GM23338 (cell line): Measurements from ENCODE around the gene PCNX1. TPM values are rescaled to one million over a fixed set of nuclear protein-coding genes. Genes with fewer than 3 reads are reported as not detected.

Experiments
- ATAC-seq: fragments of 200-7000 bp; cut with Tn5 transposase; 3 replicates; pipeline ENCODE4 v1.9.1; 2020
- DNase-seq: peaks from one replicate; pipeline ENCODE4 v3.0.0-alpha.2; 2015; ENCODE audit warnings: low spot score
- H2AFZ ChIP-seq: fragments of 200-600 bp; sonication (generic); 2 replicates; pipeline ENCODE4 v1.8.0; 2016; ENCODE audit warnings: antibody characterized with exemption, mild to moderate bottlenecking, moderate library complexity
- H3F3A ChIP-seq: fragments of 200-600 bp; sonication (generic); replicated peaks from 2 replicates; pipeline ENCODE4 v1.8.0; 2017; ENCODE audit warnings: antibody characterized with exemption, mixed run types, low read depth
- H3K27ac ChIP-seq: fragments of 200-600 bp; sonication (generic); 2 replicates; pipeline ENCODE4 v1.6.1; 2016; ENCODE audit warnings: low read depth
- H3K27me3 ChIP-seq: fragments of 200-600 bp; sonication (generic); 2 replicates; pipeline ENCODE4 v1.8.0; 2016; ENCODE audit warnings: mild to moderate bottlenecking, mixed run types, moderate library complexity; ENCODE audit not compliant: insufficient read depth
- H3K36me3 ChIP-seq: fragments of 200-600 bp; sonication (generic); 2 replicates; pipeline ENCODE4 v1.8.0; 2016; ENCODE audit warnings: mild to moderate bottlenecking; ENCODE audit not compliant: insufficient read depth
- H3K4me1 ChIP-seq: fragments of 200-600 bp; sonication (generic); 2 replicates; pipeline ENCODE4 v1.8.0; 2016; ENCODE audit warnings: mild to moderate bottlenecking, moderate library complexity; ENCODE audit not compliant: insufficient read depth
- H3K4me2 ChIP-seq: fragments of 200-600 bp; sonication (generic); 2 replicates; pipeline ENCODE4 v1.7.1; 2017; ENCODE audit warnings: mixed run types
- H3K4me3 ChIP-seq: fragments of 200-600 bp; sonication (generic); 2 replicates; pipeline ENCODE4 v1.6.1; 2016; ENCODE audit warnings: mixed run types
- H3K79me2 ChIP-seq: fragments of 200-600 bp; sonication (generic); replicated peaks from 2 replicates; pipeline ENCODE4 v1.8.0; 2017; ENCODE audit warnings: mild to moderate bottlenecking; ENCODE audit not compliant: insufficient read depth
- H3K9me2 ChIP-seq: fragments of 200-600 bp; sonication (generic); 2 replicates; pipeline ENCODE4 v1.8.0; 2017; ENCODE audit not compliant: insufficient read depth
- H4K20me1 ChIP-seq: fragments of 200-600 bp; sonication (generic); replicated peaks from 2 replicates; pipeline ENCODE4 v1.8.0; 2017; ENCODE audit warnings: mild to moderate bottlenecking; ENCODE audit not compliant: insufficient read depth
- H3K27ac Mint-ChIP-seq: 2 replicates; pipeline ENCODE4 v1.8.0; 2020; ENCODE audit warnings: inconsistent platforms, mild to moderate bottlenecking, moderate library complexity, mixed read lengths
- H3K27me3 Mint-ChIP-seq: 3 replicates; pipeline ENCODE4 v1.8.0; 2022; ENCODE audit warnings: low read depth, mild to moderate bottlenecking, moderate library complexity, mixed read lengths, inconsistent platforms; ENCODE audit not compliant: insufficient read depth, poor library complexity
- H3K36me3 Mint-ChIP-seq: 3 replicates; pipeline ENCODE4 v1.8.0; 2021; ENCODE audit warnings: low read depth, mild to moderate bottlenecking, inconsistent platforms, moderate library complexity, mixed read lengths
- H3K4me1 Mint-ChIP-seq: 3 replicates; pipeline ENCODE4 v1.8.0; 2020; ENCODE audit warnings: mild to moderate bottlenecking, inconsistent platforms, mixed read lengths
- H3K4me3 Mint-ChIP-seq: 3 replicates; pipeline ENCODE4 v1.8.0; 2021; ENCODE audit warnings: moderate library complexity, mild to moderate bottlenecking, inconsistent platforms, mixed read lengths
- H3K9me3 Mint-ChIP-seq: 3 replicates; pipeline ENCODE4 v1.8.0; 2020; ENCODE audit warnings: moderate library complexity, mild to moderate bottlenecking, inconsistent platforms, mixed read lengths
- CREB1 ChIP-seq: fragments of 250-450 bp; sonication (Bioruptor Pico); IDR thresholded peaks from 2 replicates; pipeline ENCODE4 v1.5.0; 2020; ENCODE audit warnings: low read depth, mild to moderate bottlenecking, moderate library complexity
- ETS1 ChIP-seq: IDR thresholded peaks from 2 replicates; pipeline ENCODE4 v1.6.1; 2016; ENCODE audit warnings: antibody characterized with exemption
- EZH2 ChIP-seq: fragments of 200-600 bp; sonication (generic); IDR thresholded peaks from one replicate; pipeline ENCODE4 v1.8.0; 2017; ENCODE audit warnings: antibody characterized with exemption, mild to moderate bottlenecking, low read depth; ENCODE audit not compliant: unreplicated experiment
- JUNB ChIP-seq: IDR thresholded peaks from one replicate; pipeline ENCODE4 v1.6.1; 2016; ENCODE audit warnings: antibody characterized with exemption; ENCODE audit not compliant: unreplicated experiment
- NANOG ChIP-seq: IDR thresholded peaks from 2 replicates; pipeline ENCODE4 v1.6.1; 2016; ENCODE audit warnings: antibody characterized with exemption, borderline replicate concordance
- POLR2AphosphoS5 ChIP-seq: IDR thresholded peaks from 2 replicates; pipeline ENCODE4 v1.6.1; 2016; ENCODE audit warnings: antibody characterized with exemption, low read depth
- REST ChIP-seq: IDR thresholded peaks from one replicate; pipeline ENCODE4 v1.6.1; 2018; ENCODE audit warnings: antibody characterized with exemption; ENCODE audit not compliant: unreplicated experiment
- ZNF114 ChIP-seq: fragments of 250-450 bp; sonication (Bioruptor Pico); IDR thresholded peaks from 2 replicates; pipeline ENCODE4 v1.5.0; 2020; ENCODE audit warnings: mild to moderate bottlenecking, moderate library complexity
- ZNF331 ChIP-seq: fragments of 250-450 bp; sonication (Bioruptor Pico); IDR thresholded peaks from 2 replicates; pipeline ENCODE4 v1.5.0; 2020; ENCODE audit warnings: low read depth, mild to moderate bottlenecking, moderate library complexity
- ZNF462 ChIP-seq: fragments of 250-450 bp; sonication (Bioruptor Pico); IDR thresholded peaks from 2 replicates; pipeline ENCODE4 v1.5.0; 2020; ENCODE audit warnings: mild to moderate bottlenecking, moderate library complexity
- polyA plus RNA-seq: library from polyadenylated mRNA; unstranded; fragments of >200 nt; fragmentation: Nextera tagmentation; extraction: Ambion mirVana; gene quantifications from 2 replicates; pipeline ENCODE4 v1.2.1, GENCODE V29; 2016
- total RNA-seq: library from RNA; depleted of rRNA; stranded (reverse); fragments of >200 nt; shearing (Covaris generic); gene quantifications from 2 replicates; pipeline ENCODE4 v1.2.3, GENCODE V29; 2014
- TF ChIP-seq, protein P1 (sequence below), 2 experiments: fragments of 200-600 bp in 1 of 2; sonication (generic) in 1 of 2; conservative IDR thresholded peaks; 2 replicates each; pipeline versions ENCODE4 v1.5.1 to v1.6.1; 2016 to 2017; ENCODE audit warnings: antibody characterized with exemption in 2 of 2, low read depth in 2 of 2, mild to moderate bottlenecking in 2 of 2, moderate library complexity in 1 of 2

The PCNX1 gene
- total and polyA plus RNA-seq, 2 experiments from 2014 or later, result 19.4 to 53.1 TPM

DNA sequence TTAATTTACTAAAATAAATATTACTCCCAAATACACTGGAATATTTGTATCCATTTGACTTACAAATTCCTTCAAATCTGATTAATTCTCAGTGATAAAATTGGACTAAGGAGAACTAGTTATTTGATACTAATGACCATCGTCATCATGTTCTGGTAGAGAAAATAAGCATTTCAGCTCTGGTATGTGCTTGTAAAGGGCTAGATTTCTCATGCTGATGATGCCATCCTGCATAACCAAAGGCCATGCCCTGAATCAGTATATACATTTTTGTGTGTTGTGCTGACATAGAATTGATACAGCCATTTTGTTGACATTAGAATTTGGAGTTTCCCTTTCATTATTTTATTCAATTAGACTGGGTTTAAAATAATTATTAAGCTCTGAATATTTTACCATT is 148.9 kb downstream of the PCNX1 start:
- H3K9me3 Mint-ChIP-seq, result no peaks in the 10 kb centered on the region
- ATAC-seq (no peak), DNase-seq (no peak)
- H3K4me1 ChIP-seq, result no peaks in the 10 kb centered on the region
- H3K4me3 ChIP-seq, result no peak overlapping the region
- no peaks in the 10 kb centered on the region for H3K4me1 Mint-ChIP-seq
- peaks cover 47% of the 10 kb centered on the region for H3K36me3 Mint-ChIP-seq
- no peaks in the 10 kb centered on the region for H4K20me1 ChIP-seq
- no peak overlapping the region for H2AFZ ChIP-seq
- no peaks in the 10 kb centered on the region for H3K9me2 ChIP-seq
- no peaks in the 10 kb centered on the region for H3F3A ChIP-seq
- H3K36me3 ChIP-seq, result peaks cover 24% of the 10 kb centered on the region
- no peak overlapping the region for H3K27ac ChIP-seq
- H3K4me3 Mint-ChIP-seq, result no peak overlapping the region
- H3K4me2 ChIP-seq, result no peak overlapping the region
- H3K27me3 Mint-ChIP-seq, result no peaks in the 10 kb centered on the region
- no peaks in the 10 kb centered on the region for H3K79me2 ChIP-seq
- no peaks in the 10 kb centered on the region for H3K27me3 ChIP-seq
- H3K27ac Mint-ChIP-seq, result no peak overlapping the region
- TF ChIP-seq NANOG (no peak), ETS1 (no peak), ZNF462 (no peak), ZNF331 (CRISPR knock-in tag) (no peak), CREB1 (CRISPR knock-in tag) (no peak), ZNF114 (CRISPR knock-in tag) (no peak), REST (no peak), JUNB (no peak), POLR2AphosphoS5 (no peak), EZH2 (no peak)
- TF ChIP-seq, protein P1, sequence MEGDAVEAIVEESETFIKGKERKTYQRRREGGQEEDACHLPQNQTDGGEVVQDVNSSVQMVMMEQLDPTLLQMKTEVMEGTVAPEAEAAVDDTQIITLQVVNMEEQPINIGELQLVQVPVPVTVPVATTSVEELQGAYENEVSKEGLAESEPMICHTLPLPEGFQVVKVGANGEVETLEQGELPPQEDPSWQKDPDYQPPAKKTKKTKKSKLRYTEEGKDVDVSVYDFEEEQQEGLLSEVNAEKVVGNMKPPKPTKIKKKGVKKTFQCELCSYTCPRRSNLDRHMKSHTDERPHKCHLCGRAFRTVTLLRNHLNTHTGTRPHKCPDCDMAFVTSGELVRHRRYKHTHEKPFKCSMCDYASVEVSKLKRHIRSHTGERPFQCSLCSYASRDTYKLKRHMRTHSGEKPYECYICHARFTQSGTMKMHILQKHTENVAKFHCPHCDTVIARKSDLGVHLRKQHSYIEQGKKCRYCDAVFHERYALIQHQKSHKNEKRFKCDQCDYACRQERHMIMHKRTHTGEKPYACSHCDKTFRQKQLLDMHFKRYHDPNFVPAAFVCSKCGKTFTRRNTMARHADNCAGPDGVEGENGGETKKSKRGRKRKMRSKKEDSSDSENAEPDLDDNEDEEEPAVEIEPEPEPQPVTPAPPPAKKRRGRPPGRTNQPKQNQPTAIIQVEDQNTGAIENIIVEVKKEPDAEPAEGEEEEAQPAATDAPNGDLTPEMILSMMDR (conservative IDR thresholded peaks at IDR 0.05; ENCODE audit: low read depth in 2 of 2), result no peak
